ENCODE data around the gene RS1. TPM values are rescaled to one million over a fixed set of nuclear protein-coding genes. Genes with fewer than 3 reads are reported as not detected.

The RS1 gene
- total and polyA plus RNA-seq, 7 donors = not detected

- peak overlapping the region; percentile 89 for H3K27ac ChIP-seq
- H3K4me3 ChIP-seq = peak overlapping the region; percentile 82
- no peaks in the 10 kb centered on the region for H3K27me3 ChIP-seq (ENCODE audit: insufficient read depth in 3 of 3, low read length in 2 of 3)
- H3K9me3 ChIP-seq = no peaks in the 10 kb centered on the region
- H3K36me3 ChIP-seq (ENCODE audit: insufficient read depth in 1 of 2, low read depth in 1 of 2) = no peaks in the 10 kb centered on the region
- DNase-seq = peak in 1 of 2 donors; percentile 57
- no peaks in the 10 kb centered on the region for H3K4me1 ChIP-seq
- peak; percentile 62 to 75 (median 66) for ATAC-seq
- no peak for TF ChIP-seq CTCF (IDR thresholded peaks at IDR 0.05)
- 0 to 24% (median 1%) methylated on average over 15 to 19 of the region's 19 CpGs for WGBS, 3 donors
- intact Hi-C loops (cut with DNase I) = loop anchor here (2.0 to 10.0 kb wide), 3 partner anchors 212 to 670 kb away; partner anchors contain the start of genes CDKL5 (in 2 of the 2) and PDHA1 (in 1 of the 2)
Observed at GRCh38 chrX:18674417-18674787, 2.5 kb upstream of the RS1 start.

DNA sequence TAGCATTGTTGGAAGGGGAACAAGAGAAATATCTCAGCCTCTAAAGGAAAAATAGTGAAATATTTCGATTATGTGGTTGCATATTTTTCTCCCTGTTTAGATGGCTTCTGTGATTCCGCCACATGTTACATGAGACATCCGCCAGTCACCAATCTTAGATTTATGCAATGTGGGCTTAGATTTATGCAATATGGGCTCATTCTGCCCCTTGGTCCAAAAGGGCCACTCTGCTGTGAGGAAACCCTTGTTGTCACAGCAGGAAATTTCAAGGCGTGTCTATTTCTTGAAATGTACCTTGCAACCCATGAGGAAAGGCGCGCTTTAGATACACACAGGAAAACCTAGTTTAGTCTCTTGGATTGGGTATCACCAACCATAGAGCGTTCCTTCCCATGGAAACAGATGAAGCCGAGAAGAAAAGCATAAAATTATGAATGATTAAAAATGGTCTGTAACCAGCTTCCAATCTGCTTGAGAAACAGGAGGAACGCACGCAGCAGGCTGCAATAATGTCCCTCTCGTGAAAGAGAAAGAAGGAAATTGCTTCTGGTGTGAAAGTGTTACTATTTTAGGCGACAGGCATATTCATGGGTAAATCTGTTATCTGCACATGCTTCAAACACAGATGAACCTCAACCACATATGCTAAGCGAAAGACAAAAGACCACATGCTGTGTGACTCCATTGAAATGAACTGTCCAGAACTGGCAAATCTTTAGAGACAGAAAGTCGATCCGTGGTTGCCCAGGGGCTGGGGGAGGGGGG lies 3.7 kb downstream of the RS1 start:
- intact Hi-C loops (cut with DNase I) = no loop called here
- Histone ChIP-seq H3K4me3 (no peak overlapping the region), H3K4me1 (no peaks in the 10 kb centered on the region), H3K36me3 (ENCODE audit: insufficient read depth in 1 of 2, low read depth in 1 of 2) (no peaks in the 10 kb centered on the region), H3K27ac (no peak overlapping the region), H3K9me3 (no peaks in the 10 kb centered on the region), H3K27me3 (ENCODE audit: insufficient read depth in 3 of 3, low read length in 2 of 3) (no peaks in the 10 kb centered on the region)
- WGBS, 3 donors = 64 to 72% (median 72%) methylated on average over 15 of the region's 15 CpGs
- DNase-seq (no peak), ATAC-seq (no peak)
- TF ChIP-seq CTCF (IDR thresholded peaks at IDR 0.05) = no peak

DNA sequence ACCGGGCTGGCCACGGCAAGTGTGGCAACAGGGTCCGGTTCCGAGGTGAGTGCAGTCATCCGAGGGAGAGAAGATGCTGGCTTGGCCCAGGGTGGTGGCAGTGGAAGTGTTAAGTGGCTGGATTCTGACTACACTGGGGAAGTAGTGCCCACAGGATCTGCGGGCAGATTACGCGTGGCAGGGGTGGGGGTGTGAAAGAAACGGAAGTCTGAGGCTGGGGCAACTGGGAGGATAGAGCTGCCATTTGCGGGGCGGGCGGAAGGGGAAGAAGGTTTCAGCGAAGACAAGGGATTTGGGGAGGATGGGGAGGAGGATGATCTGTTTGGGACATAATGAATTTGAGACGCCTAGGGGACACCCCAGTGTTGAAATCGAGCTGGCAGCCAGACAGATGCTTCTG lies 5.3 kb downstream of the RS1 start:
- no peaks in the 10 kb centered on the region for H3K4me1 ChIP-seq
- DNase-seq = no peak
- no peaks in the 10 kb centered on the region for H3K27me3 ChIP-seq (ENCODE audit: insufficient read depth in 3 of 3, low read length in 2 of 3)
- 81 to 88% (median 86%) methylated on average over 13 to 15 of the region's 15 CpGs for WGBS, 3 donors
- H3K27ac ChIP-seq = no peak overlapping the region
- no peaks in the 10 kb centered on the region for H3K9me3 ChIP-seq
- no peaks in the 10 kb centered on the region for H3K36me3 ChIP-seq (ENCODE audit: insufficient read depth in 1 of 2, low read depth in 1 of 2)
- no peak overlapping the region for H3K4me3 ChIP-seq
- no peak for TF ChIP-seq CTCF (IDR thresholded peaks at IDR 0.05)
- intact Hi-C loops (cut with DNase I) = no loop called here
- no peak for ATAC-seq

DNA sequence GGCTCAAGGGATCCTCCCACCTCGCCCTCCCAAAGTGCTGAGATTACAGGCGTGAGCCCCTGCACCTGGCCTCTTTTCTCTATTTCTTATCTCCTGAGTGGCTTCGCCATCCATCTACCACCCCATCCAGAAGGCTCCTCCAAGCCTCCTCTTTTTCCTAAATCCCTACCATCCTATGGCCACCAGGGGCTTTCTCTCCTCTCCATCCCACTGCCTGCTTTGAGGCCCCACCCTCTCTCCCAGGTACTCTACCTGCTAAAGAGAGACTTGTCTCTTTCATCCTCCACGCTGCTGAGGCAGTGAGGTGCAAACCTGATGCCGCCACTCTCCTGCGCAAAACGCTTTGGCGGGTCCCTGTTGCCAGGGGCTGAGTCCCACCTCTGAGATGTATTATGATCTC lies 7.0 kb downstream of the RS1 start:
- Histone ChIP-seq H3K27me3 (ENCODE audit: insufficient read depth in 3 of 3, low read length in 2 of 3) (no peaks in the 10 kb centered on the region), H3K4me3 (no peak overlapping the region), H3K36me3 (ENCODE audit: insufficient read depth in 1 of 2, low read depth in 1 of 2) (no peaks in the 10 kb centered on the region), H3K27ac (no peak overlapping the region), H3K4me1 (no peaks in the 10 kb centered on the region), H3K9me3 (no peaks in the 10 kb centered on the region)
- intact Hi-C loops (cut with DNase I) = no loop called here
- no peak for TF ChIP-seq CTCF (IDR thresholded peaks at IDR 0.05)
- DNase-seq = no peak
- 69 to 89% (median 81%) methylated on average over 8 of the region's 8 CpGs for WGBS, 3 donors
- no peak for ATAC-seq

GRCh38 chrX:18661273-18661672 lies 10.6 kb downstream of the RS1 start:
- H3K36me3 ChIP-seq (ENCODE audit: insufficient read depth in 1 of 2, low read depth in 1 of 2) = no peaks in the 10 kb centered on the region
- no peaks in the 10 kb centered on the region for H3K9me3 ChIP-seq
- H3K27ac ChIP-seq = no peak overlapping the region
- H3K4me1 ChIP-seq = no peaks in the 10 kb centered on the region
- DNase-seq (no peak), ATAC-seq (no peak)
- intact Hi-C loops (cut with DNase I) = no loop called here
- TF ChIP-seq CTCF (IDR thresholded peaks at IDR 0.05) = no peak
- WGBS, 3 donors = 72 to 98% (median 82%) methylated on average over 11 to 12 of the region's 12 CpGs
- no peaks in the 10 kb centered on the region for H3K27me3 ChIP-seq (ENCODE audit: insufficient read depth in 3 of 3, low read length in 2 of 3)
- H3K4me3 ChIP-seq = no peak overlapping the region
